ENCODE measurements around the gene EBI3.

GRCh38 chr19:4208385-4209094 lies 20.8 kb upstream of the EBI3 start:
- no peak for TF ChIP-seq PHF8 (CRISPR knock-in tag; IDR thresholded peaks at IDR 0.05)
- no peak for TF ChIP-seq MYNN (CRISPR knock-in tag; IDR thresholded peaks at IDR 0.05; ENCODE audit: low read depth)
- TF ChIP-seq SP2 (CRISPR knock-in tag; IDR thresholded peaks at IDR 0.05) = no peak
- no peak for TF ChIP-seq ZSCAN20 (CRISPR knock-in tag; IDR thresholded peaks at IDR 0.05; ENCODE audit: borderline replicate concordance)
- TF ChIP-seq CTCF (CRISPR knock-in tag; IDR thresholded peaks at IDR 0.05) = peak; percentile 73
- no peak for TF ChIP-seq FOXA3 (CRISPR knock-in tag; IDR thresholded peaks at IDR 0.05)
- no peak for TF ChIP-seq ATF4 (CRISPR knock-in tag; IDR thresholded peaks at IDR 0.05)
- no peak for TF ChIP-seq PAX8 (CRISPR knock-in tag; IDR thresholded peaks at IDR 0.05; ENCODE audit: borderline replicate concordance)
- TF ChIP-seq BRD4 (CRISPR knock-in tag; IDR thresholded peaks at IDR 0.05) = no peak
